ENCODE measurements around the gene UNC5C.

The UNC5C gene

DNA sequence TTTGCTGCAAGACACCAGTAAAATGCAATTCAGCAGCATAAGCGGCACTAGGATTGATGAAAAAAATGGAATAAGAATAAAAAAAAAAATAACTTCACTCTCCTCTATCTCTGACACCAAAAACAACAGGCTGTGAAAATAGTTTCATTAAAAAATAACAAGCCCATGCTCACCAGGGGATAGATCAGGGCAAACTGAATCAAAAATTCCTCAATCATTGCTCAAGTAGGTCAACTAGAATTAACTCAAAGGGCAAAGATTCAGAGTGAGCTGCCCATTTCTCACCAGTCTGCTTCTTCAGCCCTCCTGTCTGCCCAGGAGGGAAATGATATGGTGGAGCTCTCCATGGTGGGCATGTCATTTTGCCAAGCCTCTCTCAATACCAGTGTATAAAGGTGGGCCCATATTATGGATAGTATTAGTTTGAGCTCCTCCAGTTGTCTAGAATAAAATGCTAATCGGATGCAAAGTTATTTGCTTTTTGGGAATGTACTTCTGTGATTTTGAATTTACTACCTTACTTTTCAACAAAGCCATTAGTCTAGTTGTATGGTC lies 153.9 kb downstream of the UNC5C start:
- TF ChIP-seq, protein P1, sequence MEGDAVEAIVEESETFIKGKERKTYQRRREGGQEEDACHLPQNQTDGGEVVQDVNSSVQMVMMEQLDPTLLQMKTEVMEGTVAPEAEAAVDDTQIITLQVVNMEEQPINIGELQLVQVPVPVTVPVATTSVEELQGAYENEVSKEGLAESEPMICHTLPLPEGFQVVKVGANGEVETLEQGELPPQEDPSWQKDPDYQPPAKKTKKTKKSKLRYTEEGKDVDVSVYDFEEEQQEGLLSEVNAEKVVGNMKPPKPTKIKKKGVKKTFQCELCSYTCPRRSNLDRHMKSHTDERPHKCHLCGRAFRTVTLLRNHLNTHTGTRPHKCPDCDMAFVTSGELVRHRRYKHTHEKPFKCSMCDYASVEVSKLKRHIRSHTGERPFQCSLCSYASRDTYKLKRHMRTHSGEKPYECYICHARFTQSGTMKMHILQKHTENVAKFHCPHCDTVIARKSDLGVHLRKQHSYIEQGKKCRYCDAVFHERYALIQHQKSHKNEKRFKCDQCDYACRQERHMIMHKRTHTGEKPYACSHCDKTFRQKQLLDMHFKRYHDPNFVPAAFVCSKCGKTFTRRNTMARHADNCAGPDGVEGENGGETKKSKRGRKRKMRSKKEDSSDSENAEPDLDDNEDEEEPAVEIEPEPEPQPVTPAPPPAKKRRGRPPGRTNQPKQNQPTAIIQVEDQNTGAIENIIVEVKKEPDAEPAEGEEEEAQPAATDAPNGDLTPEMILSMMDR (conservative IDR thresholded peaks at IDR 0.05; ENCODE audit: control insufficient read depth, insufficient read depth, low read depth, low read length), result no peak
- DNase-seq (ENCODE audit: low read depth), result no peak
- H3K4me3 ChIP-seq (ENCODE audit: control insufficient read depth, low read depth, low read length), result no peak overlapping the region

DNA sequence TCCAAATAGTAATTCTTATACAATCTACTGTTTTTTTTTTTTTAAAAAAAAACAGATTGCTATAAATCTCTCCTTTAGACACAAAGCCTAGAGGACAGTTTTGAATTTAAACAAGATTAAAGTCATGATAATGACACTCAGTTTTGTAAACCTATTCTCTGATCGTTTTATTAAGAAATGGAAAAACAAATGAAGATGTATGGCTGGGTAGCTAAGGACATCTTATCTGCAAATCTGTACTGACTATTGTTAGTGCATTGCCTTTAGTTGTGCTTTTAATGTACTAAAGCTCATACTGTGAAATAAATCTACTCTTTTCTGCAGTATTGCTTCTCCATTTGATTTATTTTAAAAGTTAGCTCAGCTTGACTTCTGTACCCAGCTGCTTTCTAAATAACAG lies 155.0 kb downstream of the UNC5C start:
- TF ChIP-seq, protein P1 (conservative IDR thresholded peaks at IDR 0.05; ENCODE audit: control insufficient read depth, insufficient read depth, low read depth, low read length), result no peak
- DNase-seq (ENCODE audit: low read depth), result no peak
- H3K4me3 ChIP-seq (ENCODE audit: control insufficient read depth, low read depth, low read length), result no peak overlapping the region

DNA sequence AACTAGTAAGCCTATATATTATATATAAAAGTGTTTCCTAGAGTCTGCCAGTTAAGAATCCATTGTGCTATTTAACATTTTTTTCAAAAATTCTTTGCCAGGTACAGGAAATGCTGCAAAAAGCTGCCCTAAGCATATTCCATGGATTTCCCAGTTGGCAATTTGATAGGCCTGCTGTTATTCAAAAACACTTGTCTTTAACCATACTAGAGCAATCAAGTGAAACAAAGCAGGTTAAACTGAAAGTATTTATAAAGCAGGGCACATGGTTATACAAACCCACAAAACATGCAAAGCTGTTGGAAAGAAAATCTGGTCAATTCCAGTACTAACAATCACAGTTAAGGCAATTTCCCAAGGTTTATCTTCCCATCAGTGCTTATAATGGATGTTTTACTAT lies 159.9 kb downstream of the UNC5C start:
- TF ChIP-seq, protein P1 (conservative IDR thresholded peaks at IDR 0.05; ENCODE audit: control insufficient read depth, insufficient read depth, low read depth, low read length), result no peak
- H3K4me3 ChIP-seq (ENCODE audit: control insufficient read depth, low read depth, low read length), result no peak overlapping the region
- DNase-seq (ENCODE audit: low read depth), result no peak

DNA sequence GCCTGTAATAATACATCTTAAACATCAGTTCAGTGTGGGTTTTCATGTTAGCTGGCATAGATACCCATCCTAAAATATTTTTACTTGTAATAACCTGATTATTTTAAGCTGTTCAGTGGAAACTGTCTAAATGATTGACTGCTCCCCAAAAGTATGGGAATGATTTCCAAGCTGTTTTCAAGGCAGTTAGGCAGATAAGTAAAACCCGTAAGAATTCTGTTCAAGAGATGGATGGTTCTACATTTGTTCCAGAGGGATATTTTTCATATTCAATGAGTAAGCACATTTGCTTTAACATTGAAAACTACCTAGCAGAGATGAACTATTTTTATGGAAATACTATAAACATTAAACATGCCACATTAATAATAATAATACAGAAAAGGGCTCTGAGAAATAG lies 161.1 kb downstream of the UNC5C start:
- no peak overlapping the region for H3K4me3 ChIP-seq (ENCODE audit: control insufficient read depth, low read depth, low read length)
- DNase-seq (ENCODE audit: low read depth), result no peak
- TF ChIP-seq, protein P1 (conservative IDR thresholded peaks at IDR 0.05; ENCODE audit: control insufficient read depth, insufficient read depth, low read depth, low read length), result no peak

DNA sequence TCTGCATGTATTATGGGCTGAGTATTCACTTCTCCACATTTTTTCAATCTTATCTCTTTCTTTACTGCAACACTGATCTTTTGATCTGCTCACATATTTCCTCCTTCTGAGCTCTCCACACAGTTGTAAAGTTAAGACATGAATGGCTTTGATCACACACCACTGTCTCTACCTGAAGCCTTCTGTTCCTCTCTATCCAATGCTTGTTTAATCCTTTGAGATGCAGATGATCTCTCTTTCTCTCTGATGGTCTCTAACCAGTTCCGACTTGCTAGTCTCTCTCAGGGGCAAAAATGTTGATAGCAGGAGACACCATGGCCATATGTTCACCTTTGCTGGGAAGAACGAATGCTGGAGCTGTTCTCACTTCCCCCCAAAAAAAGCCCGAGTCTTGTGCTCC lies 162.4 kb downstream of the UNC5C start:
- TF ChIP-seq, protein P1 (conservative IDR thresholded peaks at IDR 0.05; ENCODE audit: control insufficient read depth, insufficient read depth, low read depth, low read length), result no peak
- H3K4me3 ChIP-seq (ENCODE audit: control insufficient read depth, low read depth, low read length), result no peak overlapping the region
- DNase-seq (ENCODE audit: low read depth), result no peak

DNA sequence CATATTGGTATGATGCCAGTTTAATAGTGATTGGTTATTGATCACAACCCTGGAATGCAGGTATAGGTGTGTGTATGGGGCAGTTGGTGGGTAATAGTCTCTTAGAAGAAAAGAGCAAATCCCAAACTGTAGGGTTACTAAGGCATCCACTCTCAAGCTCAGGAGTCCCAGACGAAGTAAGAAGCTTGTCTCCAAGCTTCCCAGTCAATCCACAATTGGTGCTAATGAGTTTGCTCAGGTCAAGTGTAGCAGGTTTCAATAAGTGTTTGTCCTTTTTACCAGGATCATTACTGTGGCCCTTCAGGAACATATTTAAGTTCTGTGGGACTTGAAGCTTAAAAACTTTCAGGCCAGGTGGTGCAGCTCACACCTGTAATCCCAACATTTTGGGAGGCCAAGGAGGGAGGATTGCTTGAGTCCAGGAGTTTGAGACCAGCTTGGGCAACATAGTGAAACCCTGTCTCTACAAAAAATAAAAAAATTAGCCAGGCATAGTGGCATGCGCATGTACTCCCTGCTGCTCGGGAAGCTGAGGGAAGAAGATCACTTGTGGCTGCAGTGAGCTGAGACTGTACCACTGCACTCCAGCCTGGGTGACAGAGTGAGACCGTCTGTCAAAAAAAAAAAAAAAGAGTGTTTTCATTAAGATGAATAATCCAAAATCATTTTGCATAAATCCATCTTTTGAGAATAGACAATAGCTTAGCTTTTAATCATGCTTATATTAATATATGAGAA lies 166.8 kb downstream of the UNC5C start:
- TF ChIP-seq, protein P1 (conservative IDR thresholded peaks at IDR 0.05; ENCODE audit: control insufficient read depth, insufficient read depth, low read depth, low read length), result no peak
- no peak overlapping the region for H3K4me3 ChIP-seq (ENCODE audit: control insufficient read depth, low read depth, low read length)
- DNase-seq (ENCODE audit: low read depth), result no peak
